GM12864 (cell line): ENCODE measurements around the gene SYT9.

Experiments
- DNase-seq: peaks from one replicate; pipeline ENCODE4 v3.0.0-alpha.2; 2011; ENCODE audit warnings: low read depth
- H3K4me3 ChIP-seq: 2 replicates; pipeline ENCODE4 v1.5.1; 2011; ENCODE audit warnings: mild to moderate bottlenecking, low read depth, low read length, control low read depth
- TF ChIP-seq, protein P1 (sequence below): IDR thresholded peaks from 2 replicates; pipeline ENCODE4 v1.5.1; 2011; ENCODE audit warnings: low read depth, mild to moderate bottlenecking, moderate library complexity, low read length, control low read depth, inconsistent platforms; ENCODE audit errors: missing control alignments

Gene SYT9

DNA sequence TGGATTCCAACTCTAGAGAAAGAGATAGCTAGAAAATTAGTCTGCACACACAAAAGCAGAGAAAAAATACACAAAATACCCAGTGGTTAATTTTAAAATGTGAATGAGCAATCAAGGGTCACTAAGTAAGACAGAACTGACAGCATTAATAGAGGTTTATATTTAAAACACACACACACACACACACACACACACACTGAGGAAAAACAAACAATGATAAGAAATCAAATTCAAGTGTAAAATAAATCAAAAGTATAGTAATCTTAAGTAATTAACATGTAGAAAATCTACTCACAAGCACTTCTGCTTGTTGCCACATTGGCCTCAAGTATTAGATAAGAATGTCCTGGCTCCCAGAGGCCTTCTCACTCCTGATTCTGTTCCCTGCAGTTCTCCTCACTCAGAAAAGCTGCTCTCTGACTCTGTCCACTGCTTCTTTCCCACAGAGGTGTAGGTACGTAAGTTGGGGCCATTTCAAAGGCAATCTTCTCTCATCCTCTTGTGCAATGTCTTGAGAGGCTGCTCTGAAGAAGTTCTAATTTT lies 200.3 kb downstream of the SYT9 start:
- TF ChIP-seq, protein P1, sequence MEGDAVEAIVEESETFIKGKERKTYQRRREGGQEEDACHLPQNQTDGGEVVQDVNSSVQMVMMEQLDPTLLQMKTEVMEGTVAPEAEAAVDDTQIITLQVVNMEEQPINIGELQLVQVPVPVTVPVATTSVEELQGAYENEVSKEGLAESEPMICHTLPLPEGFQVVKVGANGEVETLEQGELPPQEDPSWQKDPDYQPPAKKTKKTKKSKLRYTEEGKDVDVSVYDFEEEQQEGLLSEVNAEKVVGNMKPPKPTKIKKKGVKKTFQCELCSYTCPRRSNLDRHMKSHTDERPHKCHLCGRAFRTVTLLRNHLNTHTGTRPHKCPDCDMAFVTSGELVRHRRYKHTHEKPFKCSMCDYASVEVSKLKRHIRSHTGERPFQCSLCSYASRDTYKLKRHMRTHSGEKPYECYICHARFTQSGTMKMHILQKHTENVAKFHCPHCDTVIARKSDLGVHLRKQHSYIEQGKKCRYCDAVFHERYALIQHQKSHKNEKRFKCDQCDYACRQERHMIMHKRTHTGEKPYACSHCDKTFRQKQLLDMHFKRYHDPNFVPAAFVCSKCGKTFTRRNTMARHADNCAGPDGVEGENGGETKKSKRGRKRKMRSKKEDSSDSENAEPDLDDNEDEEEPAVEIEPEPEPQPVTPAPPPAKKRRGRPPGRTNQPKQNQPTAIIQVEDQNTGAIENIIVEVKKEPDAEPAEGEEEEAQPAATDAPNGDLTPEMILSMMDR: no peak
- DNase-seq: no peak
- H3K4me3 ChIP-seq: no peak overlapping the region

DNA sequence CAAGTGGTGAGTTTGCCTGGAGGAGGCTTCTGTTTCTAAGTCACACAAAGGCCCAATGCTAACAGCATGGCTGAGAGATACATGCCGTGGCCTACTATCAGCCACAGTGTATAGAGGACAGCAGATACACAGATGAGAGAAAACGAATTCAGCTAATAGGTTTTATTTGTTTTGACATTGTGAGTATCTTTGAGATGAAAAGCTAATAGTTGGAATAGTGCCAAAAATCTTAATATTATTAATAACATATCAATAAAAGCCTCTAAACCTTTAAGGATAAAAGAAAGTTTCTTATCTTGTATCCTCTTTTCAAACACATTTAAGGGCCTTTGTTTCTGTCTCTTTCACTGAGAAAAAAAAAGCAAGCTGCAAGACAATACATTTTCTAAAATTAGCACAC lies 203.2 kb downstream of the SYT9 start:
- no peak for DNase-seq
- TF ChIP-seq, protein P1: no peak

DNA sequence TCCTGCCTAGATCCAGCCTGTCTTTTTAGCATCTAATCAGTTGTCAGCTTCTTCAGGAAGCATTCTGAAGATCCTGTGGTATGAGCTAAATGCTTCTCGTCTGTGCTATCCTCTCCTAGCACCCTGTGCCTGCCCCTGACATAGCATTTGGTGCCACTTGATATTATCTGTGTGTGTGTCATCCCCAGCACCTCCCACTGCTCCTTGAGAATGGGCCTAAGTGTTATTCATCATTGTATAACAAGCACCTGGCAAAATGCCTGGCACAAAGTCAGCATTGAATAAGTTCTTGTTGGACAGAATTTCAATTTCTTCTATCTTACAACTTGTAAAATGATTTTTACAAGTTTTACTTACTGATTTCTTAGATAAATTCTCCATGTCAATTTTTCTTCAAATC lies 205.5 kb downstream of the SYT9 start:
- H3K4me3 ChIP-seq: no peak overlapping the region
- TF ChIP-seq, protein P1: no peak
- no peak for DNase-seq

More for the DNA sequence above, 203.2 kb downstream of the SYT9 start:
- no peak overlapping the region for H3K4me3 ChIP-seq

DNA sequence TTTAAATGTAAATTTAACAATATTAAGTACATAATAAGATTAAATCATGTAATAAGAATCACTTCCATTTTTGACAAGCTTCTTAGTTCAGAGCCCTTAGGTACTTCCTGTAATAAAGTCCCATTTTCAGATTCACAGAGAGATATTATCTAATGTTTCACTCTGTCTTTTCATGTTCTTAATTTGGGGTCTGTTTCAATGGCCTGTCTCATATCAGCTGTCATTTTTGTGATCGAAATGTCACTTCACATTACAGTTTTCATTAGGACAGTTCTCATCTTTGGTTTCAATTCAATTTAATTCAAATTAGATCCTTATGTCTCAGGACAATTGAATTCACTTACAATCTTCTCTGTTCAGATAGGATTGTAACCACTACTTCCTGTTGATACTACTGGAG lies 211.0 kb downstream of the SYT9 start:
- no peak for DNase-seq
- TF ChIP-seq, protein P1: no peak

DNA sequence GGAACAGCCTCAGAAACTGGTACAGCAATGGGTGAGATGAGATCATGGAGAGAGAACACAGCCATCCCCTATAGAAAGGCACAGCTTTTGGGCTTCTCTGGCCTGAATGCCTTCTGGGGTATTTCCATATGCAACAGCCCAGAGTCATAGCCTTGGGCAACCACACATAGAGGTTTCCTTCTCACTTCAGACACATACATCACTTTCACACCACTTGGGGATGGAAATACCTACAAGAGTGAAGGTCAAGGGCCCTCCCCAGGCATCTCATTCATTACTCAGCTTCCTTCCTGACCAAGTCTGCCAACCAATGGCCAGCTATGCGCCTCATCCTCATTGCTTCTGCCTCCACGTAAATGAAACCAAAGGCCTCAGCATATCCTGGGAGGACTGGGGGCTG lies 215.9 kb downstream of the SYT9 start:
- no peak overlapping the region for H3K4me3 ChIP-seq
- TF ChIP-seq, protein P1: no peak
- DNase-seq: no peak

More for the DNA sequence above, 211.0 kb downstream of the SYT9 start:
- no peak overlapping the region for H3K4me3 ChIP-seq

DNA sequence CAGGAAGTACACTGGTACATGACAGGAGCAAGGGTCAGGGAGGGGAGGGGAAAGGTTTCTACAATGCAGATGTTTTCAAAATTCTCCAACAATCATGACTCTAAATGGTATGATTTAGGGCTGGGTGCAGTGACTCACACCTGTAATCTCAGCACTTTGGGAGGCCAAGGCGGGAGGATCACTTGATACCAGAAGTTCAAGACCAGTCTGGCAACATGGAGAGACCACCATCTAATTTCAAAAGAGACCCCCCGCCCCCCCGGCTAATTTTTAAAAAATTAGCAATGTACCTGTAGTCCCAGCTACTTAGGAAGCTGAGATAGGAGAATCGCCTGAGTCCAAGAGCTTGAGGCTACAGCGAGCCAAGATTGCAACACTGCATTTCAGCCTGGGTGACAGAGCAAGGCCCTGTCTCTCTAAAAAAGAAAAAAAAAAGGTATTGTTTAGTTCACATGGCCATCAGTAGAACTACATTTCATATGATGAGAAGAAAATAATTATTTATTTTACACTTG lies 217.7 kb downstream of the SYT9 start:
- H3K4me3 ChIP-seq: no peak overlapping the region
- TF ChIP-seq, protein P1: no peak

DNA sequence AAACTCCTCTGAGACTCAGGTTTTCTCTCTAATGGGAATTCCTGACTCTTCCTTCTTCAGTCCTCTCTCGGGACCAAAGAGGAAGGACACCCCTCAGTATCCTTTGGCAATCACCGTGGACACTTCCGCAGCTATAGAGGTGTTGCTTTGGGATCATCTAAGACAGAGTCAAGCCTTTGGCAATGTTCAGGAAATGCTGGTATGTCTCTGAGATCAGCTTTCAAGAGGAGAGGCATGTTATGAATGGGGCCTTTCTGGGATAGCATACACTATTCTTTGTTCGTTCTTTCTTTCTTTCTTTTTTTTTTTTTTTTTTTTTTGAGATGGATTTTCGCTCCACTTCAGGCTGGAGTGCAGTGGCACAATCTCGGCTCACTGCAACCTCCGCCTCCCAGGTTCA lies 219.4 kb downstream of the SYT9 start:
- TF ChIP-seq, protein P1: no peak
- DNase-seq: no peak
- H3K4me3 ChIP-seq: no peak overlapping the region

More for the DNA sequence above, 217.7 kb downstream of the SYT9 start:
- no peak for DNase-seq
